Activated T-cell treated with anti-CD3 and anti-CD28 coated beads, Interleukin-2, amount 50 U/mL, for 48 hours (primary cell): ENCODE data around the gene SLC25A21.

ENCODE experiments used
- DNase-seq, 2 experiments: peaks; one replicate each; pipeline ENCODE4 v3.0.0-alpha.2; 2020

The SLC25A21 gene

DNA sequence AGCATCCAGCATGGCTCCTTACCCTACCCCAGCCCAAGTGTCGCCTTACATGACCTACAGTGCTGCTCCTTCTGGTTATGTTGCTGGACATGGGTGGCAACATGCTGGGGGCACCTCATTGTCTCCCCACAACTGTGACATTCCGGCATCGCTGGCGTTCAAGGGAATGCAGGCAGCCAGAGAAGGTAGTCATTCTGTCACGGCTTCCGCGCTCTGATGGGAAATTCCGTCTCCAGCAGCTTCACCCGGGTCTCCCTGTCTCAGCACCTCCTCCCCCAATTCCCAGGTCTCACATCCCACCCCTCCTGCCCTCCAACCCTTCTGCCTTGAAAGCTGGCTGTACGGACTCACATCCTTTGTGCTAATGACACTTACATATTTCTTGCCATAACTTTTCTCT lies 496.2 kb downstream of the SLC25A21 start:
- no peak for DNase-seq

DNA sequence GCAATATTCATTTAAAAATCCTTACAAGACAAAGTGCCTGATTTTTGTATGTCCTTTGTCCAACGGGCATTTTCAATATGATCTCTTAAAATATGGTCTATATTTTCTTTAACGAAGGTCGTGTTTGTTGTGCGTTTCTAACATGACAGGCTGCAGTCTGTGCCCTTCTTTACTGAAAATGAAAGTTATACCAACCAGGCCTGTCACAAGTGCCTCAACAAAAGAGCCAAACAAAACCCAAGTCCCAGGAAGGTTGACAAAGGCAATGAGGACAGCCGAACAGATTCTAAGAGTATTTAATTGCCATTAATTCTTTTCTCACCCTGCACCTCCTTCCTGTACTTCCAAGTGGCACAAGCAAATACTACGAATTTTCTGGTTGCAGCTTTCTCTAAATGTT lies 496.8 kb downstream of the SLC25A21 start:
- no peak for DNase-seq

DNA sequence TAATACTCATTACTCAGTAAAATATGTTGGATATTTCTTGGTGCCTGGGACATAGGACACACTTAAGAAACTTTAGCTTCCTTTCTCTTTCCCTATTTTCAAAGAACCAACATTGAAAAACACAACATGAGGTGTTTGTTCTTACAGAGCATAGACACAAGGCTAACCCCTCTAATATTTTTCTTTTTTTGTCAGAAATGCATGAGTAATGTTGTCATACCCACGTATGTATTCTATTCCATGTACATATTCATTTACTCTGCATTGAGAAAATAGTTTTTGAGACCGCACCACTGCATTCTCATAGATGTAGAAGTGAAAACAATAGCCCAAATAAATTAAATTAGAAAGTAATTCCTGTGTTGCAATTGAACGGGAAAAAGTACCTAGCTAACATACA lies 497.7 kb downstream of the SLC25A21 start:
- DNase-seq, result no peak

DNA sequence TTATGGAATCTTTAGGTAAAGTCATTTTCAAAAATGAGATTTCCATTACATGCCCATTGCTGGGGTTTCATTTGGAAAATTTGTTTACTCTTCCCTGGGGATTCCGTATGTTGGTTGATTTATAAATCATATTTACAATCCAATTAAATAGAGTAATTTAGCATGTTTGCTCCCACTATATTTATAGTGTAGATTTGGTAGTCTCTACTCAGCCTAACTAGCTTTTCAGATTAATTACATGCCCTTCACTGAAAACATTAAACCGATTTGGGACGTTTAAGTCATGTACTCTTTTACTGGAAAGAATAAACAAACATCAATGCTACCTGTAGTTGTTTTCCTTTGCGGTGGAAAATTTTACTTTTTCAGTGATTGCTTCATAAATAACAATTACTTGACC lies 500.3 kb downstream of the SLC25A21 start:
- no peak for DNase-seq

DNA sequence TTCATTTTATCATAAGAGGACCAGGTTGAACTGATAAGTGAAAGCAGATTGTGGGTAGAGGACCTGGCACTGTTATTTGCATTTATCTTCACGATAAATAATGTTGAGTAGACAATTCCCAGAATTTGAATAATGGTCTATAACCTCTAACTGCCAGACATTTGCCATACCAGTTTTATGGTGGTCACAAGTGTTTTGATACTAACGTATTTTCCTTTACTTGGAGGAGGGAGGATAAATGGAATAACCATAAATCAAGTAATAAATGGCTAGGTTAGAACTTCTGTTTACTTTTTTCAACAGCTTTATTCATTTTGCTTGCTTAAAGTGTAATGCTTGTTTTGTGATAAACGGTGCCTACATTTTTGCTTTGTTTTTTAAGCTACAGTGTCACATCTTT lies 501.3 kb downstream of the SLC25A21 start:
- DNase-seq, result no peak

DNA sequence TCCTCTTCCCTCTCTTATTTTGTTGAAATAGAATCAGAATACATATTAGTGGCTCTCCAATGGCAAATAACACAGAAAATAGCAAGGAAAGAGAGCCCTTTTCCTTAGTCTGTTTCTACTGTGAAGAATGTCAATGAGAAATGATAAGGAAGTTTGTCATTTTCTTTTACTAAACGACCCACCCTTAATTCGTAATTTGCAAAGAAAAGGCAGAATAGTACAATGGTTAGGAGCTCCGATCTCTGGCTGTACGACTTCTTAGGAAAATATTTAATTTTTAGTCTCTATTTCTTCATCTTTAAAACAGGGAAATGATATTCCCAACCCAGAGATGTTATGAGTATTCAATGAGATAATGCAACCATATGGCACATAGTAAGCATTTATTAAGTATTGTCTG lies 504.7 kb downstream of the SLC25A21 start:
- no peak for DNase-seq

DNA sequence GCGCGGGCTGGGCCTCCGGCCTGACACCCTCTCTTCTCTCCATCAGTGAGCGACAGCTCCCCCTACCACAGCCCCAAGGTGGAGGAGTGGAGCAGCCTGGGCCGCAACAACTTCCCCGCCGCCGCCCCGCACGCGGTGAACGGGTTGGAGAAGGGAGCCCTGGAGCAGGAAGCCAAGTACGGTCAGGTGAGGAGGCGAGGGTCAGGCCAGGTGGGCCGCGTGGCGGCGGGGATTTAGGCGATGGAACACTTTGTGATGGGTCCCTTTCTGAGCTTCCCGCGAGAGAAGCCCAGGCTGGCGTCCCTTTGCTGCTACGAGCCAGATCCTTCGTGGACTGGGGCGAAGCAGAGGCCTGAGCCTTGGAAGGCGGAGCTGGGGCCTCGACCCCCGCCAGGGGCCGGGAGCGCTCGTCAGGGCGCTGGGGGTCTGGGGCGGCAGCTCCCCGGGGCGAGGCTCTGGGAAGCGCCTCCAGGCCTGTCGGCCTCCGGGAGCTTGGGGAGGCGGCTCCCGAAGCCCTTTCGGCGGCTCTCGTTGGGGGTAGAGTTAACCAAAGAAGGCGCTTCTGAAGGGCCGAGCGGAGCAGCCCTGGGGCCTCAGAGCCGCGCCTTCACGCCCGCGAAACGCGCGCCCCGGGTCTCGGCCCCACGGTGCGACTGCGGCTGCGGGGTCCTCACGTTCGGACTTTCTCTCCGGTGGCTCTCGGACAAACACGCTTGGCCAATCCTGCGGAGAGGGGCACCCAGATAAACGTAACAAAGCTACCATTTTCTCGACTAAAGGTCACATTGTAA lies 505.8 kb downstream of the SLC25A21 start:
- no peak for DNase-seq

DNA sequence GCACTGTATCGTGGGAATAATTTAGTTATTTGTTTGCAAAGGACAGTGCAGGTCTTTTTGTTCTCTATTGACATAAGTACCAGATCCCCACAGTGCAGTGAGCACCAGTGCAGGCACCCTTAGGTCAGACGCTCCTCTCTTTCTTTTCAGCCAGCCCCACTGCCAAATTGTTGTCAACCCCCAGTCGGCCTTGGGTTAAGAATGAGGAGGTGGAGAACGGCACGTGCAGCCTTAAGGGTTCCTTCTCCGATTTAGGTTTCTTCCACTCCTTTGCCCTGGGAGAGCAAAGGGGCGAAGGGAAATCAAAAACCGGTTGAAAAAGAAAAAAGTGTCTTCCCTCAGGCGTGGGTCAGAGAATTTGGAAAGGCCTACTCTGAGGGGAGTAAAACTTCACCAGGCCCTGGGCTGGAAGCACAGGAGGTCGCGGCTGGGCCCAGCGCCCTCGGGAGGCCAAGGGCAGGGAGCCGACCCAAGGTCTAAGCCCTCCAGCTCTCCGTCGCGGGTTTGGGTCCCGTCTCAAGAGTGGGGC lies 506.5 kb downstream of the SLC25A21 start:
- no peak for DNase-seq

DNA sequence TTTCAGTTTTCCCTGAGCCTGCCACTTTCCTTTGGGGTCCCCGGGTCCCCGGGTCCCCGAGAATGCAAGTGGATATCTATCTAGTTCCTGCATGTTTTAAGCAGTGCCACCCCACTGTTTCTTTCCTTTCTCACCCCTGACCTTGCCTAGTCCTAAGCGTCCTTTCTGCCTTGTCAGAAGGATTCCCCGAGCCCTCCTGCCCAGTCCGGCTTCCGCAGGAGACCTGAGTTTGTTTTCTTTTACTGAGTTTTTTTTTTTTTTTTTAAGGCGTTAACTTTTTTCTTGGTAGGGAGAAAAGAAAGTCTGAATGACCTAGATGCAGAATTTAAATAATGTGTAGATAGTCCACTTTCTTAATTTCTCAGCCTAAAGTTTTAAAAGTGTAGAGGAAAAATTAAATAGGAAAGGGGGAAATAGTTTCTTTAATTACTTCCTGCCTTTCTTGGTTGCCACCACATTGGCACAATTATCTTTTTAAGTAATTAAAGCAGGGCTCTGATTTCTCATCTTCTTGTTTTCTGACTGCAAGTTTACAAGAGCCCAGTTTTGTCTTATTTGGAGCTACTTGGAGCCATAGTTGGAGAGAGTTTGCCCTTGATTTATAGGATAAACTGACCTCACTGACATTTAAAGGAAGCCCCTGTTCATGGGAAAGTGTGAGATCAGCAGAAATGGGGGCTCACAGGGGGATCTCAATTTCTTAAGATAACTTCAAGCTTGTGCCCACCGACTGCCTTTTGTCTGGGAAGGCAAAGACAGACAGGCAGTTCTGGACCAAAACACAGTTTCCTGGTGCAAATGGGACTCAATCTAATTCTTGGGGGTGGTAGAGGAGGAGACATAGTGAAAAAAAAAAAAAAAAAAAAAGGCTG lies 507.8 kb downstream of the SLC25A21 start:
- DNase-seq, result no peak

DNA sequence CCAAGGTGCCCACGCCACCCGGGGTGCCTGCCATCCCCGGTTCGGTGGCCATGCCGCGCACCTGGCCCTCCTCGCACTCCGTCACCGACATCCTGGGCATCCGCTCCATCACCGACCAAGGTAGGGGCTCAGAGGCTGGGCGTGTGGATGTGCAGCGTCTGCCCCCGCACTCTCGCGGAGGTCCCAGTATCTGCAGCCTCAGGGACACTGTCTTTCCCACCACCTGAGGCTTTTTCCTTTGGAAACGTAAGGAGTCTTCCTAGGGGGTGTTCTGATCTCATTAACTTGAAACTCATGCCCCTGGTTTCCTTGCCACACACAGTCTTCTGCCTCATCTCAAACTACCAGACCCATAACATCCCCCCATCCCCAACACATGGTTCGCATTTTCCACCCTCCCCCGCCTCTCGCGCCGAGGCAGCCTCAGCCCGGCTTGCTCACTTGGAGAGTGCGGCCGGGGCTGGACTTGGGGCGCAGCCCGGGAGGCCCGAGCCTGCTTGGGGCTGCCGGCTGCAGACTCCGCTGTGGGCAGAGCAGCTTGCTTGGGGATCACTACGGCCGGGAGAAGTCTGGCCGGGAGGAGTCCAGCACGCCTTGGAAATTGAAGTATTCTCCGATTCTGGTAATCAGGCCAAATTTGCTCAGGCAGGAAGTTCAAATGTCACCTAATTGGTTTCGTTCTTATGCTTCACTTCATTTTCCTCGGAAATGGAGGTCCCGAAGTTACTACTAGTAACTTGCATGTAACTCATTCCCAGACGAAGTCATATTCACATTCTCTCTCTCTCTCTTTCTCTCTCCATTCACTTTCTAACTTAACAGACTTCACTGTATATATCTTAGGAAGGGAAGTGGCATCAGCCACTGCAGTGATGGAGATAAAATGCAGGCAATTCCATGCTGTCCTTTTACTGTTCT lies 508.7 kb downstream of the SLC25A21 start:
- peak in 1 of 2 experiments; percentile 19 for DNase-seq

DNA sequence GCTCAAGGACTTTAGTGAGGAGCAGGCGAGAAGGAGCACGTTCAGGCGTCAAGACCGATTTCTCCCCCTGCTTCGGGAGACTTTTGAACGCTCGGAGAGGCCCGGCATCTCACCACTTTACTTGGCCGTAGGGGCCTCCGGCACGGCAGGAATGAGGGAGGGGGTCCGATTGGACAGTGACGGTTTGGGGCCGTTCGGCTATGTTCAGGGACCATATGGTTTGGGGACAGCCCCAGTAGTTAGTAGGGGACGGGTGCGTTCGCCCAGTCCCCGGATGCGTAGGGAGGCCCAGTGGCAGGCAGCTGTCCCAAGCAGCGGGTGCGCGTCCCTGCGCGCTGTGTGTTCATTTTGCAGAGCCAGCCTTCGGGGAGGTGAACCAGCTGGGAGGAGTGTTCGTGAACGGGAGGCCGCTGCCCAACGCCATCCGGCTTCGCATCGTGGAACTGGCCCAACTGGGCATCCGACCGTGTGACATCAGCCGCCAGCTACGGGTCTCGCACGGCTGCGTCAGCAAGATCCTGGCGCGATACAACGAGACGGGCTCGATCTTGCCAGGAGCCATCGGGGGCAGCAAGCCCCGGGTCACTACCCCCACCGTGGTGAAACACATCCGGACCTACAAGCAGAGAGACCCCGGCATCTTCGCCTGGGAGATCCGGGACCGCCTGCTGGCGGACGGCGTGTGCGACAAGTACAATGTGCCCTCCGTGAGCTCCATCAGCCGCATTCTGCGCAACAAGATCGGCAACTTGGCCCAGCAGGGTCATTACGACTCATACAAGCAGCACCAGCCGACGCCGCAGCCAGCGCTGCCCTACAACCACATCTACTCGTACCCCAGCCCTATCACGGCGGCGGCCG lies 509.6 kb downstream of the SLC25A21 start:
- peak; percentile 22 to 23 for DNase-seq

DNA sequence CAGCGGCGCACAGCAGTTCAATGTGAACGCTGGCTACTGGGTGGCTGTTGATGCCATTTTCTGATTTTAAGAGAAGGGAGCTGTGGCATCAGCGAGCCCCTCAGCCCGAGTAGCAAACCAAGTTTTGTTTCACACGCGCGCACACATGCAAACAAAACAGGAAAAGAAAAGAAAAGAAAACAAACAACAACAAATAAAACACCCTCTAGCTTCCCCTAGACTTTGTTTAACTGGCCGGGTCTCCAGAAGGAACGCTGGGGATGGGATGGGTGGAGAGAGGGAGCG lies 510.2 kb downstream of the SLC25A21 start:
- DNase-seq, result no peak

DNA sequence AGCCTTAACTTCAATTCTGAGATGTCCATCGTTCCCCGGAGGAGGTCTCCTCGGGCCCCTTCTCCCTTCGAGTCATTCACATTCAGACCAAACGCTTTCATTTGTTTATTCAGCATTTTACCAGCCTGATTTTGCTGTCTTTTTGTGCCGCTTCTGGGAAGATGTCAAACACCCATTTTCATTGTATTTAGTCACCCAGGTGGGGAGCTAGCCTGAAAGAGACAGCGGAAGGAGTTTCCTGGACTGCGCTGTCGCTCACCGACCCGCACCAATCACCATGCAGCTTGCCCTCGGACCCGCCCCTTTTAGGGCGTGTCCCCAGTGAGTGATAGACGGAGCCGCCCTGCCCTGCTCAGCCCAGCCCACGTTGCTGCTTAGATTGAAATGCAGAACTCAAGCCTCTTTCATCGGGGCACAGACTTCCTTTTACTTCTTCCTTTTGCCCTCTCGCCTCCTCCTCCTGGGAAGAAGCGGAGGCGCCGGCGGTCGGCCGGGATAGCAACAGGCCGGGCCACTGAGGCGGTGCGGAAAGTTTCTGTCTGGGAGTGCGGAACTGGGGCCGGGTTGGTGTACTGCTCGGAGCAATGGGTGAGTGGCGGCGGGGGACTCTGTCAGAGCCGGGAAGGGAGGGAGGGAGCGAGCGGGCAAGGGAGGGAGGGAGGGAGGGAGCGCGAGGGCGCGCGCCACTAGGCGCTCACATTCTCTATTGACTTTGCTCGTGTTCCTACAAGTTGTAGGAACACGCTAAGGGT lies 510.7 kb downstream of the SLC25A21 start, which contains the start of gene PAX9:
Gene PAX9 (plus strand): TSS at position 355 of the 752 bp plus-strand sequence. CDS start 230 bp downstream, at position 585.
- DNase-seq, result peak; percentile 69 to 70

DNA sequence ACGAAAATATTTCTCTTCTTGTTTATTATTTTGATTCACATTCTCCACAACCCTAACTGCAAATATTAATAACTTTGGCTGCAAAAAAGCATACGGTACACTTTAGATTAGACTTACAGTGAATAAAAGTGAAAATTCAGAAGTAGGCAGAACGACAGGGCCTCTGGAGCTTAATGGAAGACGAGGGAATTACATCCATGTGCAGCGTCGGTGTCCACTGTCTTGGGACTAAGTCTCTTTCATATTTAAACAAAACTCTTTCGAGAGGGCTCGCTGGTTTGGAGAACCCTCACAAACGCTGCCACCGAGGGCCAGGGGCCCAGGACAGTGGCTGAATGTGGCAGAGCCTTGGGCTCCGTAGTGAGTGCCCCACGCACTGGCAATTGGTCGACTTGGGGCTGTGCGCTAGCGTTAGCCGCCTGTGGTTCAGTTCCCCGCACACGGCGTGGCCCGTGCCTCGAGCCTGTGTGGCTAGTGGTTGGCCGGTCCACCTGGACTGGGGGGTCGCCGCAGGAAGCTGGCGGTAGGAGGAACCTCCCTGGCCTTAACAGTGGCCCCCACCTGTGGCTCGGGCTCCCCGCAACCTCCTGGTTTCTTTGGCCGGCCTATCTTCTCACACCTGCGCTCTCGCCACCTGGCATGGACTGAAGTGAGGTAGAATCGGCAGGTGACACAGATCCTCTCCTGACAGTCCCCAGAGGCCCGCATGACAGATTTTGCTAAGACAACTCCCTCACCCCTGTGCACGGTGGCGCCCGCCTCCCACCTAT lies 511.5 kb downstream of the SLC25A21 start:
- no peak for DNase-seq

DNA sequence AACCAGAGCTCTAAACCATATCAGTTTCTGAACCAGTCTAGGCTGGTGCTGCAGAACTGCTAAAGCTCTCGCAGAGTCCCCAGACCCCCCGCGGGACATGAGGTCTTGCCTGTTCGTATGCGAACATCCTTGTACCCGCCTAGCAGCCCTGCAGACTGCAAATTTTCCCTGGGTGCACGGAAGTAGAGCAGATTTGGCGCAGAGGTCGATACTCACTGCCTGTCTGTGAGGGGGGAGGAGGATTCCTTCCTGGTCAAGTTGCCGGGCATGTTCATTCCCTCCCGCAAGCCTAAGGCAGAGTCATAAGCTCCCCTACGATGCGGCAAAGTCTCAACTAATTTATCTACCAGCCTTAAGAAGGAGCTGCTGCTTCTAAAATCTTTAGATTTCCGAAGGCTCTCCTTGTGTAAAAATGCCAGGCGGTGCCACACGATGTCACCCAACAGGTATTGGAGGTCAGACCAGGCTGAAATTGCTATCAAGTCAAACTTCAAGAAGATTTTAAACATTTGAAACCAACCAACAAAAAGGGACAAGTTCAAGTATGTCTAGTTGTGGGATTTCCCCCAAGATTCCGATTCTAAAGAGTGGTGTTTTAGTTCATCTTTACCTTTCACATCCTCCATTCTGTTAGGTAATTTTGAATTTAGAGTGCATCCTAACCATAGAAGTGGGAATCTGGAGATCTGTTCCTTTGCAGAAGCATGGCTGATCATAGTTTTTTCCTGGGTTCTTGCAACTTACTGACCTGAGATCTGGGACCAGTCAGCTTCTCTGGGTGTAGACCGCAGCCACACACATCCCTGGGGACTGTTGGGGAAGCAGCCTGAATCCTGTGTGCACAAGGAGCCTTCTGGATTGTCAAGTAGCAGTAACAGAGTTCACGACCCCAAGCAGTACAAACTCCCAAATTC lies 512.3 kb downstream of the SLC25A21 start:
- DNase-seq, result peak in 1 of 2 experiments; percentile 19

DNA sequence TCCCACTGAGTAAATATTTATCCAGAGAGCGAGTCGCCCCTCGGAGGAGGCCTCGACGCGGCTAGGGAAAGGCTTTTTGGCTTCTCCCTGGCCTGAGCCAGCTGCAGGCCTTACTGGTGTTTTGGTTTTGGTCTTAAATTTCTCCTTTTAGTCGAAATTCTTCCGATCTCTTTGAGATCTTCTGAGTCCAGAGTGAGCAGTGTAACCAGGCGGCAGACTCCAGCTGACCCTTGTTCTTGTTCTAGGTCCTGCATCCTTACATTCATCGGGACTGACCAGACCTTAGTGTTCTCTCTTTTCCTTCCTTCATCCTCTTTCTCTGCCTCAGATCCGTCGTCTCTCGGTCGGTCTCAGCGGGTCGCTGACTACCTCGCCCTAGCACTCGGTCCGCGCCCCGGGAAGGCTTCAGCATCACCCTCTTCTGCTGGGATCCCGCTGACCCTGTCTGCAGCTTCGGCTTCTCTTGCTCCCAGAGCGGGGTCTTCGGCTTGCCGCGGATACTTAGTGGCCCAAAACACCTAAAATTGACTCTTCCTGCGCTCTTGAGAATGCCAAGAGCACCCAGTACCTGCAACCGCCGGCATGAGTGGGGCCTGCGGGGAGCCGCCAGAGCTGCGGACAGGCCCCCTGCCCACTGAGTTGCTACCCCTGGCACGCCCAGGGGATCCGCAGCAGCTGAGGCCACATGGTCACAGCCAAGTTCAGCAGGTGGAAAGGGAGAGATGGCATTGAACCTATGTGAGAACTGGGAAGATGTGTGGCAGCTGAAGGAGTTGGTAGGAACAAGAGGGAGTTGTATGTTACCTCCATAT lies 513.2 kb downstream of the SLC25A21 start:
- peak in 1 of 2 experiments; percentile 16 for DNase-seq

DNA sequence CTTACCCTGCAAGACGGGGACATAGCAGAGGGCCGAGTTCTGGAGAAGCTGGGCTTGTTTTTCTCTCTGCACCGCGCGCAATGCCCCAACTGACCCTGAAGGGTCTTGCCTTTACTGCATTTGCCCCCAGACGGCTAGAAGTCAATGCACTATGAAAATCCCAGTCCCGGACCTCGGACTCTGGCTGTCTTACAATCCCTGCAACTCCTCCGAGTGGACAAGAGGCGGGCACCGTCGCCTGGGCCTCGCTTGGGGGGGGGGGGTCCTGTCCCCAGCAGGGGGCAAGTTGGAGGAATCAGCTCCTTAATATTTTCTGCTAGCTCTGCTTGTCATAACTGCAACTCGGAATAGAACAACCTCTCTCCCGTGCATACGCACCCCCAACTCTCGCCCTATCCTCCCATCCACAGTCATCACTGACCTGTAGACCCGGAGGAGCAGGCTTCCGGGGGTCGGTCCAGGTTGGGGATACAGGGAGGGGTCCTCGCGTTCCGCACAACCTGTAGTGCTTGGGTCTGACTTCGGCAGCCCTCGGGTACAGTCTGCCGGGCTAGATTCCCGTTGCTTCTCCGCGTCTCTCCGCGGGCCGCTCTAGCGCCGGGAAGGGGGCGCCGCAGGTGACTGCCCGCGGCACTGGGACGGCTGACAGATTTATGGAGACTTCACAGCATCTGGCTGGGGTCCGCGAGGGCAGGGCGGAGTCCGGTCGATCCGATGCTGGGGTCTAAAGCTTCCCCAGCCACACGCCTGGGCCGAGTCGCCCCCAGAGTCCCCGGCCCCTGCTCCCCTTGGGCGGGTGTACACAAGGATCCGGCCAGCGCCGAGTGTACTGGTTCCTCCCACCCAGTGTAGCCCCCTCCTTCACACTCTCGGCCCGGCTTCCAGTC lies 514.0 kb downstream of the SLC25A21 start:
- peak; percentile 19 to 25 for DNase-seq
